ACHN (cell line): ENCODE measurements around the gene KRT32.
"Not testable (repeated sequence)": the region's sequence is repeated elsewhere in the genome, so short reads cannot be mapped to it uniquely, and the experiment has no call there.

Experiments used
- DNase-seq: peaks from one replicate; pipeline ENCODE4 v3.0.0-alpha.2; 2015
- in situ Hi-C: cut with HindIII; loops from 2 replicates; pipeline ENCODE4 v1.10.0; 2017; ENCODE audit warnings: low sequenced_read_pairs, low pct_ligation_motif_present, low pct_unique_long_range_greater_than_20kb

KRT32 gene

GRCh38 chr17:41442739-41443138 lies 24.4 kb downstream of the KRT32 start:
- in situ Hi-C loops = no loop called here
- no peak for DNase-seq

- in situ Hi-C loops = no loop called here
- no peak for DNase-seq
Observed at GRCh38 chr17:41440531-41441033, 26.6 kb downstream of the KRT32 start, which contains the start of gene KRT38. TSS of gene KRT38 (minus strand) at chr17:41440983. CDS start at chr17:41440921, 62 bp downstream.

- in situ Hi-C loops = no loop called here
- DNase-seq = no peak
Observed at GRCh38 chr17:41439375-41439774, 27.8 kb downstream of the KRT32 start.

DNA sequence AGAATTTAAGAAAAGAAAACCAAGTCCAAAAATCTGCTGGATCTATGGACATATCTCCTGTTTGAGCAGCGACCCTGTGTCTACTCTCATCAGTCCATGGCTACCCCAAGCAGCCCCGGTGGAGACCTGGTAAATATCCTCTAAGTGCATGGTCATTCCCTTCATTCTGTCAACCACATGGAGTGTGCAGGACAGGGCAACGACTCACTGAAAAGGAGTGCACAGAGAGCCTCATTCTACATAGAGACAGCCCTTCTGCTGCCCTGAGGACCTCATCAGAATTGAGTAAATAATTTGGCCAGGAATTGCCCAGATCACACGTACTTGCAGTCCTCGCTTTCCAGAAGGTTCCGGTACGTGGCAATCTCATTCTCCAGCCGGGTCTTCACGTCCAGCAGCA lies 29.4 kb downstream of the KRT32 start:
- in situ Hi-C loops = no loop called here
- no peak for DNase-seq

DNA sequence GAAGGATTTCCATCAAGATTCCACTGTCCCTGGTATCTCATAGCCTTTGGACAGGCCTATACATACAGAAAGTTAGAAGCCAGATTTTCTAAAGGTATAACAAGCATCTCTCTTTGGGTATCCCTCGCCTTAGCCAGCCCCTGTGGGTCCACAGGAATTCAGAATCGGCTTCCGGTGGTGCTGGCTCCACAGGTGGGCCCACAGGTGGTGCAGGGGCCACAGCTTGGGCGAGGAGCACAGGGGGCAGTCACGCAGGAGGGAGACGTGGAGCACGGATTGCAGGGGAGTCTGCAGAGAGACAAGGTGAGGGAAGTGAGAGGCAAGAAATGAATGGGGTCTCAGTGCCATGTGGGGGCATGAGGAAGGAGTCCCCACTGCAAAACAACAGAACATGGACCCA lies 29.9 kb downstream of the KRT32 start:
- in situ Hi-C loops = no loop called here
- no peak for DNase-seq

GRCh38 chr17:41434415-41434814 lies 32.8 kb downstream of the KRT32 start:
- no peak for DNase-seq
- in situ Hi-C loops = no loop called here

GRCh38 chr17:41434005-41434404 lies 33.2 kb downstream of the KRT32 start:
- DNase-seq = no peak

DNA sequence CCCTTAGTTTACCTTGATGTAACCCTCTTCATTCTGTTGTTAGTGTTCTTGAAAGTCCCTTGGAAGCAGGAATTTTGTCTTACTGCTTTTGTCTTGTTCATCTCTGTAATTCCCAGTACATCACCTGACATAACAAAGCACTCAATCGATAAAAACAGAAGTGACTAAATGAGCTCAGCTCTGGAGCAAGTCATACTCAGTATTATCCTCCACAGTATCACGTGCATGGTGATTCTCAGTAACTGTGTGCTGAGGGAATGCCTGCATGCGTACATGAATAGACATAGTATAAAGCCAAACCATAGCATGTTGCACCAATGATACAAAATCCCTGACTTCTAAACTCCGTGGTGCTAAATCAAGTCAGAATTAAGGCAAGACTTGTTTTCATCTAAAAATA lies 33.6 kb downstream of the KRT32 start:
- in situ Hi-C loops = no loop called here
- no peak for DNase-seq

More at GRCh38 chr17:41434005-41434404, 33.2 kb downstream of the KRT32 start:
- in situ Hi-C loops = no loop called here

GRCh38 chr17:41430376-41430775 lies 36.8 kb downstream of the KRT32 start:
- DNase-seq, in situ Hi-C loops: not testable (repeated sequence)

DNA sequence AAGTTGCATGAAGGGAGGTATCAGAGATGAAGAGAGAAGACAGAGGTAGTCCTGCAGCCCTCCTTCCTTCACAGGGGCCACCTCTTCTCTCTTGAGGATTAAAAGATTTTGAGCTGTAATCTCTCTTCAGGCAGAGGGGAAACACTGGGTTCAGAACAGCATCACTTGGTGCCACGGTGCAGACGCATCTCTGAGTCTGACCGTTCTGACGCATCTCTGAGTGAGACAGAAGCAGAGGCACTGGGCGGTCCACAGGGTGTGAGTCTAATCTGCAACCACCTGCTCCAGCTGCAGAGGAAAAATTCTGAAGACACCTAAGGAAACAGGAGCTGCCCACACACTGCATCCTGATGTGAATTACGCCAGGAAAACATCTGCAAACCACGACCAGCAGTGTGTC lies 37.5 kb downstream of the KRT32 start:
- no peak for DNase-seq

GRCh38 chr17:41428591-41429291 lies 38.4 kb downstream of the KRT32 start:
- in situ Hi-C loops = no loop called here
- DNase-seq = no peak

More for the DNA sequence above, 37.5 kb downstream of the KRT32 start:
- in situ Hi-C loops = no loop called here

DNA sequence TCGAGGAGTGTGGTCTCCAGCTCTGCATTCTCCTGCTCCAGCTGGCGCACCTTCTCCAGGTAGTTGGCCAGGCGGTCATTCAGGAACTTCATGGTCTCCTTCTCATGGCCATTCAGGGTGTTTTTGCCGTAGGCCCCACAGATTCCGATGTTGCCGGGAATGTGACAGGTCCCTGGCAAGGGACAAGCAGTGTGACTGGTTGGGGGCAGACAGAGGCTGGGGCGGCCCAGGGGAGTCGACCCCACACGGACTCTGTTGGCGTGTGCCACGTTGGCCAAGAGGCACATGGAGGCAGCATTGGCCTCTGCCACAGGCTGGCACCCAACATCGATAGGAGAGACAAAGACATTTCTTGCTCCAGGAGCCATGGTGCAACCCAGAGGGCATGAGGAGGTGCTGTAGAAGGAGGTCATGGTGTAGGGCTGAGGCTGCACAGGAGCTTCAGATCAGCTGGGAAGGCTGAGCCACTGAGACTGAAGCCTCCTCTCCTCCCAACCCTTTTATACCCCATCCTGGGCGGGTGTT lies 43.0 kb downstream of the KRT32 start, which contains the start of gene KRT37:
TSS of gene KRT37 (minus strand) at position 475 of the 525 bp plus-strand sequence. CDS start at position 413, 62 bp downstream.
- in situ Hi-C loops = no loop called here
- DNase-seq = no peak

GRCh38 chr17:41422586-41422985 lies 44.6 kb downstream of the KRT32 start:
- DNase-seq, in situ Hi-C loops: not testable (repeated sequence)

- DNase-seq = no peak
- in situ Hi-C loops = no loop called here
Observed at GRCh38 chr17:41421617-41422016, 45.6 kb downstream of the KRT32 start.

GRCh38 chr17:41421116-41421515 lies 46.1 kb downstream of the KRT32 start:
- no peak for DNase-seq
- in situ Hi-C loops = no loop called here

GRCh38 chr17:41420134-41420533 lies 47.1 kb downstream of the KRT32 start:
- DNase-seq = no peak
- in situ Hi-C loops = no loop called here

- no peak for DNase-seq
- in situ Hi-C loops = no loop called here
Observed at GRCh38 chr17:41419716-41420115, 47.5 kb downstream of the KRT32 start.

GRCh38 chr17:41418116-41418860 lies 48.9 kb downstream of the KRT32 start:
- in situ Hi-C loops = no loop called here
- no peak for DNase-seq

DNA sequence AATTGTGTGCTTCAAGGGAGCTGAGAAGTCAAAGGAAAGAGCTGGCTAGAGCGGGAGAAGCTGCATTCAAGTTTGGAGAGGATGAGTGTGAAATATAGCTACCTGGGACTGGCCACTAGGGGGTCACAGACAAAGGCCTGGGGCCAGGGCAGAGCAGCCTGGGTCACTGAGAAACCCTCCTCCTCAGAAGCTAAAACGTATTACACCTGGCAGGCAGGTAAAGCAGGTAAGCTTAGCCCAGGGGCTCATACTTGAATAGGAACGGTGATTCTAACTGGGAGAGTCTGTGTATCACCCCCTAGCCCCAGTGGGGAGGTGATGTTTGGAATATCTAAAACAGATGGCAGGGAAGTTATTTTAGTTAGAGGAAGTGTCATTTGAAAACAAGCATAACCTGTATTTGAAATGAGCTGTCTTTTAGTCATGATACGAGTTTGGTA lies 49.6 kb downstream of the KRT32 start:
- in situ Hi-C loops = no loop called here
- no peak for DNase-seq
